ENCODE measurements around the gene OR52B2.
"Not testable (repeated sequence)": the region's sequence is repeated elsewhere in the genome, so short reads cannot be mapped to it uniquely, and the experiment has no call there.

Gene OR52B2

DNA sequence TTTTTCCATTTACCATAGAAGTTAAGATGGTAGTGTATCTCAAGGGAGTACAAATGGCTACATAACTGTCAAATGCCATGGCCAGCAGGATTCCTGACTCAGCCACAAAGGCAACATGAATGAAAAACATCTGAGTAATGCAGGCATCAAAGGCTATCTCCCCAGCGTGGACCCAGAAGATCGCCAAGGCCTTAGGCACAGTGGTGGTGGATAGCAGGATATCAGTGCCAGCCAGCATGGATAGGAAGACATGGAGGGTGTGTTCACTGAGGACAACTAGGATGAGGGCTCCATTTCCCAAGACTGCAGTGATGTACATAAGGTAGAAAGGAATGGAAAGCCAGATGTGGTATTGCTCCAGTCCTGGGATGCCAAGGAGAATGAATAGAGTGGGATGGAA is 18.0 kb downstream of the OR52B2 start:
- no peak for DNase-seq (ENCODE audit: low read depth in 3 of 3)

- no peak for DNase-seq (ENCODE audit: low read depth in 3 of 3)
Observed at GRCh38 chr11:6151117-6151516, 19.0 kb downstream of the OR52B2 start.

GRCh38 chr11:6143737-6144136 is 26.4 kb downstream of the OR52B2 start:
- DNase-seq (ENCODE audit: low read depth in 3 of 3): not testable (repeated sequence)

DNA sequence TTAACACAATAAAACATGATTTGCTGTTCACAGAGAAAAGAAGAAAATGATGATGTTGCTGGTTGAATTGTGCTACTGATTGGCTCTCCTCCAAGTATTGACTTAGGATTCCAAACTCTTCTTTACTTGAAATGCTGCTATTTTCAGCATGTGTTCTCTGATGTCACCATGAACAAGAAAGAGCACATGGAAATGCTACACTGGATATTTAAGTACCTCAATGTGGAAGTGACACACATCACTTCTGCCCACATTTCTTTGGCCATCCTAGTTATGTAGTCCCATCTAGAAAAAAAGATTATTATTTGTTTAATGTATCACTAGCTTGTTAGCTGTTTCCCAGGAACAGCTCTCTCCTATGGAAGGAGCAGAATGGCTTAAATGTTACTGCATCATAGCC is 27.2 kb downstream of the OR52B2 start:
- no peak for DNase-seq (ENCODE audit: low read depth in 3 of 3)

DNA sequence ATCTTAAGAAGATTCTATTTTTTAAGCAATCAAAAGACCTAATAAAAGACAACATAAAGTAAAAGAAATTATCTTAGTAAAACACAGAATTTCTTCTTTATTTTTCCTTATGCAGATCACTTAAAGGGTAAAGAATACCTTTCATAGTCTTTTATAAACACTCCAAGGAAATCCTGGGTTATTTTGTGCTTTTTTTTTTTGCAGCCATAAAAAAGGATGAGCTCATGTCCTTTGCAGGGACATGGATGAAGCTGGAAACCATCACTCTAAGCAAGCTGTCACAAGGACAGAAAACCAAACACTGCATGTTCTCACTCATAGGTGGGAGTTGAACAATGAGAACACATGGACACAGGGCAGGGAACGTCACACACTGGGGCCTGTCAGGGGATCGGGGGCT is 34.2 kb downstream of the OR52B2 start:
- DNase-seq (ENCODE audit: low read depth in 3 of 3): not testable (repeated sequence)

GRCh38 chr11:6132431-6132830 is 37.7 kb downstream of the OR52B2 start:
- DNase-seq (ENCODE audit: low read depth in 3 of 3): no peak

- no peak for DNase-seq (ENCODE audit: low read depth in 3 of 3)
Observed at GRCh38 chr11:6129635-6130034, 40.5 kb downstream of the OR52B2 start.

- no peak for DNase-seq (ENCODE audit: low read depth in 3 of 3)
Observed at GRCh38 chr11:6129011-6129410, 41.1 kb downstream of the OR52B2 start.

GRCh38 chr11:6127881-6128280 is 42.2 kb downstream of the OR52B2 start:
- DNase-seq (ENCODE audit: low read depth in 3 of 3): no peak

- DNase-seq (ENCODE audit: low read depth in 3 of 3): no peak
Observed at GRCh38 chr11:6124245-6124644, 45.9 kb downstream of the OR52B2 start.
